Measurements from ENCODE around the gene WDR43. TPM values are rescaled to one million over a fixed set of nuclear protein-coding genes. Genes with fewer than 3 reads are reported as not detected.

The WDR43 gene
- total and polyA plus RNA-seq, 4 donors, result 11.1 to 43.1 (median 17.5) TPM

- 98% methylated on average over 1 of the region's 1 CpG for WGBS
- H3K27me3 ChIP-seq (ENCODE audit: control insufficient read depth in 4 of 4, insufficient read depth in 4 of 4, low read length in 3 of 4), result no peaks in the 10 kb centered on the region
- no peak for DNase-seq (ENCODE audit: low spot score)
- no peak overlapping the region for H3K27ac ChIP-seq (ENCODE audit: low read depth in 1 of 2, low read length in 2 of 2)
- H3K9me3 ChIP-seq (ENCODE audit: control insufficient read depth in 4 of 4, low read length in 3 of 4), result no peaks in the 10 kb centered on the region
- peaks cover 0 to 5% (median 2%) of the 10 kb centered on the region in 4 donors for H3K36me3 ChIP-seq (ENCODE audit: control insufficient read depth in 4 of 4, insufficient read depth in 3 of 4, low read depth in 1 of 4, low read length in 3 of 4)
- TF ChIP-seq FOXA2 (IDR thresholded peaks at IDR 0.05), result no peak
- no peak for TF ChIP-seq RXRA (IDR thresholded peaks at IDR 0.05)
- H3K4me3 ChIP-seq (ENCODE audit: low read depth in 1 of 3, low read length in 3 of 3), result no peak overlapping the region
- H3K4me1 ChIP-seq (ENCODE audit: control insufficient read depth in 4 of 4, insufficient read depth in 4 of 4, low read length in 3 of 4), result no peaks in the 10 kb centered on the region
- no peak overlapping the region for H3K9ac ChIP-seq (ENCODE audit: low read depth in 1 of 2, low read length in 2 of 2)
These were observed 39.3 kb upstream of the WDR43 start for GRCh38 chr2:28855193-28855592.

DNA sequence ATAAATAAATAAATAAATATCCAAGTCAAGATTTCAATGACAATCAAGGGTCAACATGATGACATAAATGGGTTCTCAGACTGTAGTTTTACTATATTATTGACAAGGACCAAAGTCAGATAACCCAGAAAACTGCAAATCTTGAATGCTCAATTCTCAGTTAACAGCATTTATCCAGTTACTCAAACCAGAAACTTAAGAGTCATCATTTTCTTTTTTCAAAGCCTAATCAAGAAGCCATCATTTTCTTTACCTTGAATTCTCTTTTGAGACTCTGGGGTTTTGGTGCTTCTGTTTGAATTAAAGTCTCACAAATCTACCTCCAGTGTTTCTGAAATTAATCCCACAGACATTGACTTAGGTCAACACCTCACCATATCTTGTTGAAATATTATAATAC is 38.5 kb upstream of the WDR43 start:
- H3K9ac ChIP-seq (ENCODE audit: low read depth in 1 of 2, low read length in 2 of 2), result no peak overlapping the region
- no peaks in the 10 kb centered on the region for H3K9me3 ChIP-seq (ENCODE audit: control insufficient read depth in 4 of 4, low read length in 3 of 4)
- peaks cover 2 to 12% (median 6%) of the 10 kb centered on the region in 4 donors for H3K36me3 ChIP-seq (ENCODE audit: control insufficient read depth in 4 of 4, insufficient read depth in 3 of 4, low read depth in 1 of 4, low read length in 3 of 4)
- TF ChIP-seq FOXA2 (IDR thresholded peaks at IDR 0.05) (no peak), GABPA (IDR thresholded peaks at IDR 0.05 in 1 of 2, conservative IDR thresholded peaks at IDR 0.05 in 1 of 2) (no peak), RXRA (IDR thresholded peaks at IDR 0.05) (no peak), ZBTB33 (IDR thresholded peaks at IDR 0.05) (no peak), HNF4A (conservative IDR thresholded peaks at IDR 0.05) (no peak)
- TF ChIP-seq, protein P1, sequence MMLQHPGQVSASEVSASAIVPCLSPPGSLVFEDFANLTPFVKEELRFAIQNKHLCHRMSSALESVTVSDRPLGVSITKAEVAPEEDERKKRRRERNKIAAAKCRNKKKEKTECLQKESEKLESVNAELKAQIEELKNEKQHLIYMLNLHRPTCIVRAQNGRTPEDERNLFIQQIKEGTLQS (IDR thresholded peaks at IDR 0.05), result no peak
- no peak overlapping the region for H3K4me3 ChIP-seq (ENCODE audit: low read depth in 1 of 3, low read length in 3 of 3)
- no peaks in the 10 kb centered on the region for H3K27me3 ChIP-seq (ENCODE audit: control insufficient read depth in 4 of 4, insufficient read depth in 4 of 4, low read length in 3 of 4)
- DNase-seq (ENCODE audit: low spot score), result no peak
- H3K4me1 ChIP-seq (ENCODE audit: control insufficient read depth in 4 of 4, insufficient read depth in 4 of 4, low read length in 3 of 4), result no peaks in the 10 kb centered on the region
- no peak overlapping the region for H3K27ac ChIP-seq (ENCODE audit: low read depth in 1 of 2, low read length in 2 of 2)

DNA sequence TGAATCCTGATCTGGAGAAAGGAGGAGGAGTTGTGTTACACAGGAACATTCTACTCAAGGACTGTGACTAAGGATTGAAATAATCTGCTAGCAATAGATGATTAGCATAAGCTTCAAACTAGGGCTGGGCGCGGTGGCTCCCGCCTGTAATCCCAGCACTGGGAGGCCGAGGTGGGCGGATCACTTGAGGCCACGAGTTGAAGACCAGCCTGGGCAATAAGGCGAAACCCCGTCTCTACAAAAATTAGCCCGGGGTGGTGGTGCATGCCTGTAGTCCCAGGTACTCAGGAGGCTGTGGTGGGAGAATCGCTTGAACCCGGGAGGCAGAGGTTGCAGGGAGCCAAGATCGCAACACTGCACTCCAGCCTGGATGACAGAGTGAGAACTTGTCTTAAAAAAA is 25.9 kb upstream of the WDR43 start:
- Histone ChIP-seq H3K36me3 (ENCODE audit: control insufficient read depth in 4 of 4, insufficient read depth in 3 of 4, low read depth in 1 of 4, low read length in 3 of 4) (peaks cover 0 to 5% (median 4%) of the 10 kb centered on the region in 4 donors), H3K27ac (ENCODE audit: low read depth in 1 of 2, low read length in 2 of 2) (no peak overlapping the region), H3K9ac (ENCODE audit: low read depth in 1 of 2, low read length in 2 of 2) (no peak overlapping the region), H3K4me1 (ENCODE audit: control insufficient read depth in 4 of 4, insufficient read depth in 4 of 4, low read length in 3 of 4) (peaks cover 0 to 24% (median 21%) of the 10 kb centered on the region in 4 donors), H3K27me3 (ENCODE audit: control insufficient read depth in 4 of 4, insufficient read depth in 4 of 4, low read length in 3 of 4) (no peaks in the 10 kb centered on the region), H3K9me3 (ENCODE audit: control insufficient read depth in 4 of 4, low read length in 3 of 4) (no peaks in the 10 kb centered on the region), H3K4me3 (ENCODE audit: low read depth in 1 of 3, low read length in 3 of 3) (no peak overlapping the region)
- 86% methylated on average over 12 of the region's 12 CpGs for WGBS
- no peak for TF ChIP-seq HNF4G (IDR thresholded peaks at IDR 0.05)
- no peak for DNase-seq (ENCODE audit: low spot score)

DNA sequence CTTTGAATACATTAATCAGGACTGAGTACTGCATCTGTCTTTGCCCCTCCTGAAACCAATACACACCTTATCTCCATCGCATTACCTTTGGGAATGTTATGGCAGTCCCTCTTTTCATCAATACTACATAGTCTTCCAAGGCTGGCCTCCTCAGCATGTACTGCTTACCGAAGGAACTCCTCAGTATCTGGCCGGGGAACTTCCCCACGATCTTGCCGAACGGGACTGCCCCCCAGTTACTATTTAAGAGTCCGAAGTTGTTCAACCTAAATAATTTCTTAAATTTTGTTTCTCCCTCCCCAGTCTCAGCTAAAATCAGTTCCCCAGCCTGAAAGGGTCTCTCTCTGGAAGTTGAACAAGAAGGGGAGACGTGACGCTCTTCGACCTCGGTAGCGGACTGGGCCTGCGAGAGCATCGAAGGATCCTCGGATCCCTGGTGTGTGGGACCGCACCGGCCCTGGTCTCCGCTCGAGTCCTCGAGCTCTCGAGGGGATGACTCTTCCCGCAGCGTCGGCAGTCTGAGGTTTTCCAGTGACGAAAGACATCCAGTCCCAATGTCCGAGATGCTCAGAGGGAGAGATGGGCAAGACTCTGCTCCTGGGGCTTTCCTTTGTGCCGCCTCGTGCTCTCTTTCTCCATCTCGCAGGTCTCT is 24.8 kb upstream of the WDR43 start:
- no peak for DNase-seq (ENCODE audit: low spot score)
- TF ChIP-seq ZBTB33 (IDR thresholded peaks at IDR 0.05) (no peak), JUND (IDR thresholded peaks at IDR 0.05) (no peak)

More for the DNA sequence above, 24.8 kb upstream of the WDR43 start:
- Histone ChIP-seq H3K27ac (ENCODE audit: low read depth in 1 of 2, low read length in 2 of 2) (peak overlapping the region; percentile 53 to 77), H3K4me3 (ENCODE audit: low read depth in 1 of 3, low read length in 3 of 3) (peak overlapping the region; percentile 59 to 96 (median 96)), H3K36me3 (ENCODE audit: control insufficient read depth in 4 of 4, insufficient read depth in 3 of 4, low read depth in 1 of 4, low read length in 3 of 4) (peaks cover 0 to 1% (median 0%) of the 10 kb centered on the region in 4 donors), H3K9me3 (ENCODE audit: control insufficient read depth in 4 of 4, low read length in 3 of 4) (no peaks in the 10 kb centered on the region), H3K4me1 (ENCODE audit: control insufficient read depth in 4 of 4, insufficient read depth in 4 of 4, low read length in 3 of 4) (peaks cover 0 to 24% (median 21%) of the 10 kb centered on the region in 4 donors), H3K27me3 (ENCODE audit: control insufficient read depth in 4 of 4, insufficient read depth in 4 of 4, low read length in 3 of 4) (no peaks in the 10 kb centered on the region), H3K9ac (ENCODE audit: low read depth in 1 of 2, low read length in 2 of 2) (peak overlapping the region; percentile 76 to 86)
- under 1% methylated on average over 29 of the region's 29 CpGs for WGBS

All from liver (tissue), 9 donors.